ENCODE data around the gene FGR.

Gene FGR

GRCh38 chr1:27616441-27616840 is 18.5 kb downstream of the FGR start:
- DNase-seq (ENCODE audit: low read depth in 2 of 2) = no peak

GRCh38 chr1:27615346-27616192 is 19.4 kb downstream of the FGR start:
- no peak for DNase-seq (ENCODE audit: low read depth in 2 of 2)

GRCh38 chr1:27614625-27615344 is 20.2 kb downstream of the FGR start:
- no peak for DNase-seq (ENCODE audit: low read depth in 2 of 2)

GRCh38 chr1:27614043-27614624 is 20.9 kb downstream of the FGR start:
- DNase-seq (ENCODE audit: low read depth in 2 of 2) = no peak

GRCh38 chr1:27612718-27613117 is 22.3 kb downstream of the FGR start:
- no peak for DNase-seq (ENCODE audit: low read depth in 2 of 2)

- no peak for DNase-seq (ENCODE audit: low read depth in 2 of 2)
These were observed 23.5 kb downstream of the FGR start for GRCh38 chr1:27611450-27611849.

GRCh38 chr1:27609618-27610240 is 25.3 kb downstream of the FGR start:
- DNase-seq (ENCODE audit: low read depth in 2 of 2) = no peak

- DNase-seq (ENCODE audit: low read depth in 2 of 2) = no peak
These were observed 25.8 kb downstream of the FGR start for GRCh38 chr1:27609210-27609555.

GRCh38 chr1:27607239-27607804 is 27.7 kb downstream of the FGR start:
- DNase-seq (ENCODE audit: low read depth in 2 of 2) = no peak

GRCh38 chr1:27606708-27607238 is 28.2 kb downstream of the FGR start:
- DNase-seq (ENCODE audit: low read depth in 2 of 2) = no peak

GRCh38 chr1:27605796-27606707 is 28.9 kb downstream of the FGR start:
- DNase-seq (ENCODE audit: low read depth in 2 of 2) = peak in 1 of 2 experiments; percentile 34

GRCh38 chr1:27605300-27605766 is 29.7 kb downstream of the FGR start:
- no peak for DNase-seq (ENCODE audit: low read depth in 2 of 2)

GRCh38 chr1:27604579-27605299 is 30.2 kb downstream of the FGR start:
- DNase-seq (ENCODE audit: low read depth in 2 of 2) = no peak

GRCh38 chr1:27603681-27604578 is 31.1 kb downstream of the FGR start, which contains the start of gene AHDC1:
Gene AHDC1, minus strand, starts transcription at chr1:27604144. Its CDS starts 52,029 bp downstream, at chr1:27552115.
- DNase-seq (ENCODE audit: low read depth in 2 of 2) = peak; percentile 78 to 81

GRCh38 chr1:27603309-27603680 is 31.7 kb downstream of the FGR start:
- DNase-seq (ENCODE audit: low read depth in 2 of 2) = no peak

- no peak for DNase-seq (ENCODE audit: low read depth in 2 of 2)
These were observed 32.3 kb downstream of the FGR start for GRCh38 chr1:27602462-27603308.

GRCh38 chr1:27601771-27602461 is 33.1 kb downstream of the FGR start:
- no peak for DNase-seq (ENCODE audit: low read depth in 2 of 2)

Data from fibroblast of skin of left quadriceps (primary cell).